Measurements from ENCODE around the gene DHX34.

DHX34 gene

DNA sequence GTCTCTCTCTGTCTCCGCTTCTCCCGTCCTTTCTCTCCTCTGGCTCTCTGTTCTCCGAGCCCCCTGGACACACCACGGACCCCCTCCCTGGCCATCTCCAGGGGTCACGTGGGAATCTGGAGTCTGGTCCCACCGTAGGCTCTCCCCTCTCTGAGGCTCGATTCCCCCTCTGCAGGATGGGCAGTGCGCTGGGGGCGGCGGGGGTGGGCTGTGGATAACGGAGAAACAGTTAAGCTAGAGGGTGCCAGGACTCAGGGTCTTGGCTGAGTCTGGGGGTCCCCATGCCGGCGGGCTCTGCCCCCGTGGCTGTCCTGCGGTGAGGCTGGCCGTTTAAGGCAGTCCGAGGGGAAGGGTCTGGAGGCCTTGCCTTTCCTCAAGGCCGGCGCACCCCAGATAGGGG, 70.7 kb downstream of the DHX34 start:
- DNase-seq: no peak

DNA sequence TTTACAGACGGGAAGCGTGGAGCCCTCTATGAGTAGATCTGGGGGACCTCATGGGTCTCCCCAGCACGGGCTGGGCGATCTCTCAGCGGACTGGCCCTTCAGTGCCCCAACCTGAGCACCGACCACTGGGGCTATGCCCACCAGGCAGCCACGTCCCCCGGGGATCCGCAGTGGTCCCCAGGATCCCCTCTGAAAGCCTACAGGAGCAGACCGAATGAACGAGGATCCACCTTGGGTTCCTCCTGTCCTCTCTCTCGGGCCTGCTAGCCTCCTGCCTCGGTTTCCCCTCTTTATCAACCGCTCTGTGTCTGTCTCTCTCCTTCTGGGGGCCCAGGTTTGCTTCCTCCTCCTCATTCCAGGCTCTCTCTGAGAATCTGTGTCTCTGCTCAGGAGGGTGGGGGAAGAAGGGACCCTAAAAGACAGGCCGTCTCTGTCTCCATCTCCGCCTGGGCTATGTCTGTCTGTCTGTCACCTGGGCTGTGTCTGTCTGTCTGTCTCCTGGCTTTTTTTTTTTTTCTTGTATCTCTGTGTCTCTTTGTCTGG, 72.2 kb downstream of the DHX34 start:
- DNase-seq: no peak

DNA sequence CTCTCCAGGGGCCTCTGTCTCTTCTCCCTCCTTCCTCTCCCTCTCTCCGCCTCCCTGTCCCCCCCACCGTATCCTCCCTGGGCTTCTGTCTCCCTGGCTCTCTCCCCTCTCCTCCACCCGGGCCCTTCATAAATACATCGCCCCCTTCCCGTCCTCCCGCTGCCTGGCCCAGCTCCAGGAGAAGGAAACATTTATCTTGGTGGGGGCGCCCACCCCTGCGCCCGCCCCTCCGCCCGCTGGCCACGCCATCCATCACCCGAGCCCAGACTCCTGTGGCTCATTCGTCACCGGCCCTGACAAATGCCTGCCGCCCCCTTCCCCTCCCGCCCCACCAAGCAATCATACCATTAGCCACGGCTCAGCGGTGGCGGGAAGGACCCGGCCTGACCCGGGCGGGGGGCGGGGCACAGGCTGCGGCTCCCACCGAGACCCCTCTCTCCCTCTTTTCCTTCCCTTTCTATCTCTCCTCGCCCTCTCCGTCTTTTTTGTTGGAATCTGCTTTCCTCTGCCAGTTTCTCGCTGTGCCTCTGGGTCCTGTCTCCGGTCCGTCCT, 72.8 kb downstream of the DHX34 start:
- DNase-seq: no peak

DNA sequence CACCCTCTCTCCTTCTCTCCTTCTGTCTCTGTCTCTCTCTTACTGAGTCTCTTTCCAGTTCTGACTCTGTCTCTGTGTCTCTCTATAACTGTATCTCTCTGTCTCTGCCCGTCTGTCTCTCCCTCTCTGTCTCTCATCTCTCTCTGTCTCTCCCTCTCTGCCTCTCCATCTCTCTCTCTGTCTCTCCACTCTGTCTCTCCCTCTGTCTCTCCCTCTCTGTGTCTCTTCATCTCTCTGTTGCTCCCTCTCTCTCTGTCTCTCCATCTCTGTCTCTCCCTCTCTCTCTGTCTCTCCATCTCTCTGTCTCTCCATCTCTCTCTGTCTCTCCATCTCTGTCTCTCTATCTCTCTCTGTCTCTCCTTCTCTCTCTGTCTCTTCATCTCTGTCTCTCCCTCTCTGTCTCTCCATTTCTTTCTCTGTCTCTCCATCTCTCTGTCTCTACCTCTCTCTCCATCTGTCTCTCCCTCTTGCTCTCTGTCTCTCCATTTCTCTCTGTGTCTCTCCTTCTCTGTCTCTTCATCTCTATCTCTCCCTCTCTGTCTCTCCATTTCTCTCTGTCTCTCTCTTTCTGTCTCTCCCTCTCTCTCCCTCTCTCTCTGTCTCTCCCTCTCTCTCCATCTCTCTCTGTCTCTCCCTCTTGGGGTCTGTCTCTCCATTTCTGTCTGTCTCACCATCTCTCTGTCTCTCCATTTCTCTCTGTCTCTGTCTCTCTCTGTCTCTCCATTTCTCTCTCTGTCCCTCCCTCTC, 73.5 kb downstream of the DHX34 start:
- no peak for DNase-seq

DNA sequence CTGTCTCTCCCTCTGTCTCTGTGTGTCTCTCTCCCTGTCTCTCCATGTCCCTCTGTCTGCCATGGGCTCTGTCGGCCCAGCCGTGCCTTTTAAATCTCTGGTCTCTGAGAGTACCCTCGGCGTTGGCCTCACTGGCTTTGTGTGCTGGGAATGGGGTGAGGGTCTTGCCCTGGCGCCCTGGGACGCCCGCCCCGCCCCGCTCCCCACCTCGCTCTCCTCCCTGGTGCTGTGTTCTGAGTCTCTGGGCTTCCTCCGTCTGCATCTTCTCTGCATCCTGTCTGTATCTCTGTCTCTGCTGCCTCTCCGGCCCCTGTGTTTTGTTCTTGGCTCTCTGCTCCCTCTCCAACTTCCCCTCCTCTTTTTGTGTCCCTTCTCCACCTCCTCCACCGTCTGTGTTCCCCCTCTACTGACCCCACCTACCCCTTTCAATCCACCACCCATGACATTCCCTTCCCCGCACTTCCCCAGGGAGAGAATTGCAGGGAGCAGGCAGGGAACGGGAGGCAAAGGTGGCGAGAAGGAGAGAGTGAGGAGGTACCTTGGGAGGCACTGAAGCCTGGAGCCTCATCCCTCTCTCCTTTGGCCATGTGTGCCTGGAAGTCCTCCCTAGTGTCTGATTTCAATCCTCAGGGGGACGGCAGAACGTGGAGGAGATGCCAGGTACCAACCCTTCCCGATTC, 74.2 kb downstream of the DHX34 start:
- DNase-seq: no peak

DNA sequence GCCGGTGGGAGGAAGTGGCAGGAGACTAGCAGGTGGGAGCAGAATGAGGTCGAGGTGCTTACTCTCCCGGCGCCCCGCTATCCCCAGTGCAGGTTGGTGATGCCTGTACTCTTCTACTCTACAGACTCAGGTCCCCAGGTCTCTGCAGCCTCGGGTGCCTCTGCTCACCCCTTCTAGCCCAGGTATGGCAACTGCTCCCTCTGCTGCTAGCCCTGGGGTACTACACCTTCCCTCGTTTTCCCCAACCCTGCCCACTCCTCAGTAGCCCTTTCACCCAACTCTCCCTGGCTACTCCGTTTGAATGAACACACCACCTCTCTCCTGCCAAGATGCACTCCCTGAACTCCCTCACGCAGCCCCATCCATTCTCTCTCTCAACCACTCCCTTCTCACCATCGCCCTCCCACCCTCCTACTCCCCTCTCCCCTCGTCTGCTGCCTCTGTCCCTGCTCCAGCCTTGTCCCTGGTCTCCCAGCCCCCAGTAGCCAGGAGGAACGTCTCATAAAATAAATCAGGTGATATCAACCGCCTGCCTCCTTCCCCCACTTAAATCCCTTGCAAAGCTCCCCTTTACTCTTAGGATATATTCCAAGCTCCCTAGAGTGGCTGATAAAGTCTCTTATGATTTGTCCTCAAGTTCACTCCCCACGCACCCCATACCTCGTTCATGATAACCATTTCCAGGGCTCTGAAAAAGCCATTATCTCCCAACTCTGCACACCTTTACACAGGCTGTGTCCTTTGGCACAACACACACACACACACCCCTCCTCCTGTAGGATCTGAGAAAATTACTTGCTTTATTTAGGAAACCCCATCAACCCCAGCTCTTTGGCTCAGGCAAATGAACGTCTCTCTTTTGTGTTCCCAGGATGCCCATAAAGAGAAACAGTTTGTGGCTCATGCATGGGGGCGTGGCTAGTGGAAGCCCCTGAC, 78.4 kb downstream of the DHX34 start:
- DNase-seq: no peak

DNA sequence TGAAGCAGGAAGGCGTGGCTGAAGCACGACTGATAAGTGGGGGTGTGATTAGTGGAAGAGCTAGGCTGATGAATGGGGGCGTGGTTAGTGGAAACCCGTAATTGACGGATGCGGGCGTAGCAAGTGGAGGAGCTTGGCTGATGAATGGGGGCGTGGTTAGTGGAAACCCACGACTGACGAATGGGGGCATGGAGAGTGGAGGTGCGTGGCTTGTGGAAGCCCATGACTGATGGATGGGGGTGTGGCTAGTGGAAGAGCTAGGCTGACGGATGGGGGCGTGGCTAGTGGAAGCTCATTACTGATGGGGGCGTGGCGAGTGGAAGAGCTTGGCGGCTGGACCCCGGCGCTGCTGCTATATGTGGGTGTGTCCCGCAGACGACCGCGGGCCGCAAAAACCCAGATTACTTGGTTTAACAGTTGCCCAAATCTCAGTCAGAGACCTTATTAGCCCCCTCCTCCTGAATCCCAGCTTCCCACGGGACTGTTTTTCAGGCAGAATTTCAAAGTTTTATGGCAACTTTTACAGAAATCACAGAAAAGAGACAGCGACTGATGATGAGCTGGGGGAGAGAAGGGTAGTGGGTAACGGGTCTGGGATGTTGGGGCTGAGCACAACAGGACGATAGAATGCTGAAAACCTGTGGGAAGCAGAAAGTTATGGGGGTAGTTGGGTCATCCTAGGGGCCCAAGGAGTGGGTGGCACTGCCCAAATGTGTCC, 79.2 kb downstream of the DHX34 start:
- no peak for DNase-seq

DNA sequence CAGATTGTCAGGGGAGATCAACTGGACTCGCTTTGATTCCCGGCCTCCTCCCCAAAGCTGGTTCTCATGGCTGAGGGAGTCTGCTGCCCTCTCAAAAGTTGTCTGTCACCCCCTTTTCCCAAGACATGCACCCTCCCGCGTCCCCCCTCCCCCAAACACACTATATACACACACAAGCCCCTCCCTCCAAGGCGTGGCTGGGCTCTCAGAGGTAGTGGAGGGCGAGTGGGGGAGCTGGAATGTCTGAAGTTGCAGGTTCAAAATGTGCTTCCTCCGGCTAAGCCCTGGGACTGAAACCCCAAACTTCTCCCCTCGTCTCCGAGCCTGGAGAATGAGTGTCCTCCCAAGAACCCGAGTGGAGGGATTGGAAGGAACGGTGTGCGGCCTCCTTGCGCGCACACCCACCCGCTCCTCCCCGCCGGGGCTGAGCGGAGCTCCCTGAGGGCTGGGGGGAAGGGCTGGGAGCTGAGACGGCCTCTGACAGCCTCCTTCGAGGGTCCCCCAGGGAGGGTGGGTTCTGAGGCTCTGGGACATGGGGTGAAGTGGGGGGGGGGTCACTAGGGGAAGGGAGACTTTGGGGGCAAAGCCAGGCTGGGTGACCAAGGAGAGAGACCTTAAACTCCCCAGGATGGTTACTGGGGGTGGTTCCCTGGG, 80.2 kb downstream of the DHX34 start:
- no peak for DNase-seq

DNA sequence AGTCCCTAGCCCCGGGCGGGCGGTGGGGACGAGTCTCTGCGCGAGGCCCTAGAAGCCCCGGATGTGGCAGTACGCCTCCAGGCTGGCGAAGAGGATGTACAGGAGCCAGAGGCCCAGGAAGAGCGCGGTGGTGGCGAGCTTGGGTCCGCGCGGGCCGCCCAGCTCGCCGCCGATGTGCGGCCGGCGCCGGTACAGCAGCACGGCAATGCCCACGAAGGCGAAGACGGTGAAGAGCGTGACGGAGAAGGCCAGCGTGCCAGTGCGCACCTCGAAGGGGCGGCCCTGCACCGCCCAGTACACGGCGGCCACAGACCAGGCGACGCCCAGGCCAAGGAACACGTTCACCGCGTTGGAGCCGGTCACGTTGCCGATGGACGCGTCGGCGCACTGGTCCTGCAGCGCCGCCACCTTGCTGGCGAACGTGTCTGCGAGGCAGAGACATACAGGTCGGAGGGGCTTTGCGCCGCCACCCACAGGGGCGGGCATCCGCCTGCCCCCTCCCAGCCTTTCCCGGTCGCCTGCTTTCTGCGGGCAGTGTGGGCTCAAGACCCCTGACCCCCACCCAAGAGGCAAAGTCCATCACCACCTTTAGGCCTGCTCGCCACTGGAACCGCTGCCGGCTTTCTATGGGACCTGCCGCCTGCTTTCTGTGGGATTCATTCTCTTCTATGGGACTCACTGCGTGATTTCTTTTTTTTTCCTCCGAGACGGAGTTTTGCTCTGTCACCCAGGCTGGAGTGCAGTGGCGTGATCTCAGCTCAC, 81.1 kb downstream of the DHX34 start:
- DNase-seq: no peak

DNA sequence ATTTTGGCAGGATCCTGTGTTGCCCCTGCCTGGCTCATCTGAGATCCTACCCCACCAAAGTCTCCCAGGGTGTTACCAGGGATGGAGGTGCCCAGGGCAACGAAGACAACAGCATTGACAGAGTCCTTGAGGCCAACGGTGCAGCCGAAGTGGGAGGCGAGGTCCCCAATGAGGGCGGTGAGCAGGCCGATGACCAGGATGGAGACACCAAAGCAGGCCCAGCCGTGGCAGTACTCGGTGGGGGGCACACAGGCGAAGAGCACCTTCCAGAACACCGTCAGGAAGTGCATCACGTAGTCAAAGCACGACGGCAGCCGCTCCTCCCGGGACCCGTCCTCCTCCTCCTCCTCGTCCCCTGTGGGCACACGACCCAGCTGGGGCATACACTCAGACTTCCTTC, 83.0 kb downstream of the DHX34 start:
- DNase-seq: no peak

All from GF-D8 (cell line).